Osteoblast (primary cell): ENCODE results near the gene PPP1R12A. TPM values are rescaled to one million over a fixed set of nuclear protein-coding genes. Genes with fewer than 3 reads are reported as not detected.

ENCODE experiments used
- DNase-seq: peaks from one replicate; pipeline ENCODE4 v3.0.0; 2011; ENCODE audit warnings: low spot score, mixed read lengths; ENCODE audit not compliant: insufficient read length; ENCODE audit errors: missing footprints
- H2AFZ ChIP-seq: 2 replicates; pipeline ENCODE4 v1.6.0; 2011; ENCODE audit warnings: mild to moderate bottlenecking, low read length
- H3K27ac ChIP-seq: 2 replicates; pipeline ENCODE4 v1.5.1; 2011; ENCODE audit warnings: mild to moderate bottlenecking, low read depth, low read length, moderate library complexity
- H3K27me3 ChIP-seq: 2 replicates; pipeline ENCODE4 v1.6.0; 2012; ENCODE audit warnings: mild to moderate bottlenecking, control low read depth, inconsistent platforms, low read length, moderate library complexity; ENCODE audit not compliant: insufficient read depth
- H3K36me3 ChIP-seq: 2 replicates; pipeline ENCODE4 v1.5.1; 2011; ENCODE audit warnings: mild to moderate bottlenecking, low read length, control low read depth, moderate library complexity; ENCODE audit not compliant: insufficient read depth
- H3K4me1 ChIP-seq: 2 replicates; pipeline ENCODE4 v1.5.1; 2011; ENCODE audit warnings: mild to moderate bottlenecking, low read length, control low read depth, moderate library complexity; ENCODE audit not compliant: insufficient read depth
- H3K4me2 ChIP-seq: 2 replicates; pipeline ENCODE4 v1.6.0; 2011; ENCODE audit warnings: mild to moderate bottlenecking, low read length; ENCODE audit not compliant: insufficient read depth
- H3K4me3 ChIP-seq: fragments of 200-600 bp; sonication (generic); 3 replicates; pipeline ENCODE4 v1.5.1; 2012; ENCODE audit warnings: mild to moderate bottlenecking, low read length, inconsistent platforms; ENCODE audit not compliant: insufficient read depth
- H3K79me2 ChIP-seq: 2 replicates; pipeline ENCODE4 v1.6.0; 2012; ENCODE audit warnings: mild to moderate bottlenecking, low read length, control low read depth, inconsistent platforms; ENCODE audit not compliant: insufficient read depth
- H3K9me3 ChIP-seq: 2 replicates; pipeline ENCODE4 v1.5.1; 2011; ENCODE audit warnings: low read depth, low read length, control low read depth
- H4K20me1 ChIP-seq: 2 replicates; pipeline ENCODE4 v1.6.0; 2012; ENCODE audit warnings: mild to moderate bottlenecking, low read length, control low read depth; ENCODE audit not compliant: insufficient read depth
- total RNA-seq: library from RNA; depleted of rRNA; stranded (reverse); fragments of >200 nt; gene quantifications from 2 replicates; pipeline ENCODE4 v1.2.3, GENCODE V29; 2012
- TF ChIP-seq, protein P1 (sequence below): IDR thresholded peaks from 2 replicates; pipeline ENCODE4 v1.5.1; 2011; ENCODE audit warnings: mild to moderate bottlenecking, low read depth, low read length, moderate library complexity; ENCODE audit errors: extremely low read depth

PPP1R12A gene
- total RNA-seq, 1 donor = 165 TPM

DNA sequence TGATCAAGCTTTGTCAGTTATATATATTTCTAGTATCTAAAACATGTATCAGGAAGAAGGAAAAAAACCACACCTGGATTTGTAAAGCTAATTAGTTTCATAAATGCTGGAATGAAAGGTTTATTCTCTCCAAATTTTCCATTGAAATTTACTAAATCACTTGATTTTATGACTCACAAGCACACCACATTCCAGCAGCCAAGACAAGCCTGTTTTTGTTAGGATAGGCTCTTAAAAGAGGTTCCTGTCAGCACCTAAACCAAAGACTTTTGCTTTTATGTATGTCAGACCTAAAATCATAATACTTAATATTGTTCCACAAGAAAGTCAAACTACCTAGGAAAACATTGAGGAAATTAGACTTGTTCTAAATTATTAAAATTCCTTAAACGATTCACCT, 158.8 kb downstream of the PPP1R12A start:
- Histone ChIP-seq H3K4me2 (peak overlapping the region; percentile 36), H3K27ac (peak overlapping the region; percentile 20), H3K27me3 (no peaks in the 10 kb centered on the region), H3K4me3 (no peak overlapping the region), H3K36me3 (peaks cover 26% of the 10 kb centered on the region), H3K4me1 (peaks cover 17% of the 10 kb centered on the region), H2AFZ (no peak overlapping the region), H3K79me2 (no peaks in the 10 kb centered on the region), H3K9me3 (no peaks in the 10 kb centered on the region), H4K20me1 (no peaks in the 10 kb centered on the region)
- DNase-seq = no peak
- TF ChIP-seq, protein P1, sequence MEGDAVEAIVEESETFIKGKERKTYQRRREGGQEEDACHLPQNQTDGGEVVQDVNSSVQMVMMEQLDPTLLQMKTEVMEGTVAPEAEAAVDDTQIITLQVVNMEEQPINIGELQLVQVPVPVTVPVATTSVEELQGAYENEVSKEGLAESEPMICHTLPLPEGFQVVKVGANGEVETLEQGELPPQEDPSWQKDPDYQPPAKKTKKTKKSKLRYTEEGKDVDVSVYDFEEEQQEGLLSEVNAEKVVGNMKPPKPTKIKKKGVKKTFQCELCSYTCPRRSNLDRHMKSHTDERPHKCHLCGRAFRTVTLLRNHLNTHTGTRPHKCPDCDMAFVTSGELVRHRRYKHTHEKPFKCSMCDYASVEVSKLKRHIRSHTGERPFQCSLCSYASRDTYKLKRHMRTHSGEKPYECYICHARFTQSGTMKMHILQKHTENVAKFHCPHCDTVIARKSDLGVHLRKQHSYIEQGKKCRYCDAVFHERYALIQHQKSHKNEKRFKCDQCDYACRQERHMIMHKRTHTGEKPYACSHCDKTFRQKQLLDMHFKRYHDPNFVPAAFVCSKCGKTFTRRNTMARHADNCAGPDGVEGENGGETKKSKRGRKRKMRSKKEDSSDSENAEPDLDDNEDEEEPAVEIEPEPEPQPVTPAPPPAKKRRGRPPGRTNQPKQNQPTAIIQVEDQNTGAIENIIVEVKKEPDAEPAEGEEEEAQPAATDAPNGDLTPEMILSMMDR = no peak

DNA sequence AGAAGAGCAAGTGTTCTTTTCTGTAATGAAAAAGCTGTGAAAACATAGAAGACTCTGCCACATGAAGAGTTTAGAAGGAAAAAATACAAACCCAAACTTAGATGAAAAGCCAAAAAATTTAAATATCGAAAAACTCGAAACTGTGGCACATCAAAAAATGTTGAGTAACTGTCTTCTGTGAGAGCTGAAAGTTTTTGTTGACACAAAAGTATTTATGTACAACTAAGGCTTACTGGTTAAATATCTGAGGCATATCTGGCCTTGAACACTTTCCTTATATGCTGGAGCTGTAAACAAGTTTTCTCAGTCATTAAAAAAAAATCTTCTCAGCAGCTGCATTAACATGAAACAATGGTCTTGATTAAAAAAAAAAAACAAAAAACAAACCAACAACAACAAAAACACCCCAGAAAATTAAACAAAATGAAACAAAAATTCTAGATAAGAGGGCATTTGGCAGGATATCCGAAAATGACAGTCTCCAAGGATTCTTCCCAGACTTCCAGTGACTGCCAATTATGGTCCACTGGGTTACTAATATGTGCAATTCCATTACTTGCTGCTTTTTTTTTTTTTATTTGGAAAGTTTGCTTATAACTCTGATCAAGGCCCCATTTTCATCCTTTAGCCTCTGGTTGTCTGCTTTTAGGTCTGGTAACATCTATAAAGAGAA, 159.4 kb downstream of the PPP1R12A start:
- DNase-seq = no peak

DNA sequence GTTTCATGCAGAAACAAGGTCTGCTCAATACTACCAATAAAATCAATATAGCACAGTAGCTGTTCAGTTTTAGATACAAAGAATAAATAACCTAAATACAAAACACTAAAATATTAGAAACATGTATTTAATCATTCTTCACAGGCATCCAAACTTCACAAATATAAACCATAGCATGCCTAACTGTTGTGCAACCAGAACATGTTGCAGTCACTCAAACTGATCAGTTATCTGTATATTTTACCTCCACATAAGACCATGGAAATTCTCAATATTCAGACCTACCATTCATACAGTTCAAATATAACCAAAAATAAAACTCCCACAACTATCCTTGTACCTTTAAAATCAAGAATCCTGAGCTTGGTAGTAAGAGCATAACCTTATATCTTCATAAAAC, 161.0 kb downstream of the PPP1R12A start:
- Histone ChIP-seq H4K20me1 (no peaks in the 10 kb centered on the region), H3K4me3 (no peak overlapping the region), H3K27me3 (no peaks in the 10 kb centered on the region), H3K79me2 (no peaks in the 10 kb centered on the region), H3K27ac (no peak overlapping the region), H3K4me2 (no peak overlapping the region), H2AFZ (no peak overlapping the region), H3K4me1 (peaks cover 12% of the 10 kb centered on the region), H3K36me3 (peaks cover 19% of the 10 kb centered on the region), H3K9me3 (no peaks in the 10 kb centered on the region)
- no peak for DNase-seq
- TF ChIP-seq, protein P1 = no peak

More for the DNA sequence above, 159.4 kb downstream of the PPP1R12A start:
- no peak overlapping the region for H3K4me3 ChIP-seq
- no peaks in the 10 kb centered on the region for H3K9me3 ChIP-seq
- H3K36me3 ChIP-seq = peaks cover 26% of the 10 kb centered on the region
- H2AFZ ChIP-seq = no peak overlapping the region
- no peaks in the 10 kb centered on the region for H3K79me2 ChIP-seq
- peak overlapping the region; percentile 20 for H3K27ac ChIP-seq
- no peaks in the 10 kb centered on the region for H3K27me3 ChIP-seq
- TF ChIP-seq, protein P1 = no peak
- no peaks in the 10 kb centered on the region for H4K20me1 ChIP-seq
- no peak overlapping the region for H3K4me2 ChIP-seq
- H3K4me1 ChIP-seq = peaks cover 17% of the 10 kb centered on the region

DNA sequence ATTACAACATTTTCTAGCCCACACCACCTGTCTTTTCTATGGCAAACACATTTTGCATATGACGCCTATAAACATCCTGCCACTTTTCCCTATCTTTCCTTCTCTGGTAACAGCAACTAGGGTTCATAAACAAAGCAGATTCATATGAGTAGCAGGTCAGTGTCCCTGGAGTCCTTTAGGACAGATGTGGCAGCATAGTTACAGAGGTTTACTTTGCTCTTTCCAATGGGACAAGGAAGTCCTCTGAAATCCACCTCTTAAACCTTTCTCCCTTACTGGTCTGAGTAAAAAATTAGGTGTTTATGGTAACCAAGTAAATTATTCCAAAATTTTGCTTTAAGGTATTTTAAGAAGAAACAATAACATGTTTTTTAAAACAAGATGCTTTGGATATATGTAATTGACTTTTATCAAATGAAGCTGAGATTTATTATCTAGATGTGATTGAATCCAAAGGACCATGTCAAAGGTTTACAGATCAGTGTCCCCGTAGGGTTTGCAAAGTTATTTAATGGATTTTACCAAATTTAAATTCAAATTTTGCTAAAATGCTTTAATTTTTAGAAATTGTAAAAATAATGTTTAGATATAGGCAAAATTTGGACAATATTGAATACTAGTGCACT, 164.9 kb downstream of the PPP1R12A start:
- H3K4me1 ChIP-seq = no peaks in the 10 kb centered on the region
- no peak overlapping the region for H2AFZ ChIP-seq
- no peaks in the 10 kb centered on the region for H3K79me2 ChIP-seq
- H3K36me3 ChIP-seq = peaks cover 11% of the 10 kb centered on the region
- H3K27me3 ChIP-seq = no peaks in the 10 kb centered on the region
- TF ChIP-seq, protein P1 = no peak
- H4K20me1 ChIP-seq = no peaks in the 10 kb centered on the region
- no peak overlapping the region for H3K27ac ChIP-seq
- DNase-seq = no peak
- no peak overlapping the region for H3K4me2 ChIP-seq
- H3K9me3 ChIP-seq = no peaks in the 10 kb centered on the region
- no peak overlapping the region for H3K4me3 ChIP-seq
